MM.1S (cell line): ENCODE data around the gene HOXB7.

ENCODE experiments used
- EZH2 ChIP-seq: fragments of 300-600 bp; sonication (generic); optimal IDR thresholded peaks from 2 replicates; pipeline ENCODE3; 2017; ENCODE audit warnings: low read depth, mild to moderate bottlenecking, antibody characterized with exemption, low read length, mixed read lengths
- TF ChIP-seq, protein P1 (sequence below): fragments of 300-600 bp; sonication (generic); IDR thresholded peaks from 2 replicates; pipeline ENCODE4 v1.5.1; 2016; ENCODE audit warnings: antibody characterized with exemption, low read length, mixed read lengths

DNA sequence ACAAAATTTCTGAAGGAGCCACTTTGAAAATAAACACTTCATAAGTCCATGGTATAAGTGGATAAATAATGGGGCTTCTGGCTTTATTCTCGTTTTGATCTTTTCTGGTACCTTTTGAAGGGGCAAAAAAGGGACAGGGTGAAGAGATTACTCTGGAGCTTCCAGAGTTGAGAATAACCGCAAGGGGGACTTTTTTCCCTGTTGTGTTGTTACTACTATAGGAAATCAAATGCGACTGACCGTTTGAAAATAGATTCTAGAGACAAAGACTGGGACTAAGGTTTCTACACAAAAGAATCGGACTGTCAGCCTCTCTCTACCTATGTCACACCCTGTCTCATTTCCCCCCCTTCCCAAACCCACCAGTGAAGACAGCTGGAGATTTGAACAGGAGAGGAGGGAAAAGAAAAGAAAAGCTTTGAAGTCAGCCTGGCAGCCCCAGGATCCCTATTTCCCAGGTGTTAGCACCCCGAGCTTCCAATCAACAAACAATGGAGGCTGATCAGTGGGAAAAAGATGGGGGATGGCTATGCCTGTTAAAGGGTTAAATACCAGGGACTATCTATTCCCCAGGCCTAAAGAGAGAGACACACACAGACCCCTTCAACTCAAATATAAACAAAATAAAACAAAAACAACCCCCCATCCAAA lies 41.0 kb downstream of the HOXB7 start:
- TF ChIP-seq EZH2 = no peak
- TF ChIP-seq, protein P1, sequence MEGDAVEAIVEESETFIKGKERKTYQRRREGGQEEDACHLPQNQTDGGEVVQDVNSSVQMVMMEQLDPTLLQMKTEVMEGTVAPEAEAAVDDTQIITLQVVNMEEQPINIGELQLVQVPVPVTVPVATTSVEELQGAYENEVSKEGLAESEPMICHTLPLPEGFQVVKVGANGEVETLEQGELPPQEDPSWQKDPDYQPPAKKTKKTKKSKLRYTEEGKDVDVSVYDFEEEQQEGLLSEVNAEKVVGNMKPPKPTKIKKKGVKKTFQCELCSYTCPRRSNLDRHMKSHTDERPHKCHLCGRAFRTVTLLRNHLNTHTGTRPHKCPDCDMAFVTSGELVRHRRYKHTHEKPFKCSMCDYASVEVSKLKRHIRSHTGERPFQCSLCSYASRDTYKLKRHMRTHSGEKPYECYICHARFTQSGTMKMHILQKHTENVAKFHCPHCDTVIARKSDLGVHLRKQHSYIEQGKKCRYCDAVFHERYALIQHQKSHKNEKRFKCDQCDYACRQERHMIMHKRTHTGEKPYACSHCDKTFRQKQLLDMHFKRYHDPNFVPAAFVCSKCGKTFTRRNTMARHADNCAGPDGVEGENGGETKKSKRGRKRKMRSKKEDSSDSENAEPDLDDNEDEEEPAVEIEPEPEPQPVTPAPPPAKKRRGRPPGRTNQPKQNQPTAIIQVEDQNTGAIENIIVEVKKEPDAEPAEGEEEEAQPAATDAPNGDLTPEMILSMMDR = no peak
